ENCODE measurements around the gene GFOD2.

Gene GFOD2, protein sequence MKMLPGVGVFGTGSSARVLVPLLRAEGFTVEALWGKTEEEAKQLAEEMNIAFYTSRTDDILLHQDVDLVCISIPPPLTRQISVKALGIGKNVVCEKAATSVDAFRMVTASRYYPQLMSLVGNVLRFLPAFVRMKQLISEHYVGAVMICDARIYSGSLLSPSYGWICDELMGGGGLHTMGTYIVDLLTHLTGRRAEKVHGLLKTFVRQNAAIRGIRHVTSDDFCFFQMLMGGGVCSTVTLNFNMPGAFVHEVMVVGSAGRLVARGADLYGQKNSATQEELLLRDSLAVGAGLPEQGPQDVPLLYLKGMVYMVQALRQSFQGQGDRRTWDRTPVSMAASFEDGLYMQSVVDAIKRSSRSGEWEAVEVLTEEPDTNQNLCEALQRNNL

DNA sequence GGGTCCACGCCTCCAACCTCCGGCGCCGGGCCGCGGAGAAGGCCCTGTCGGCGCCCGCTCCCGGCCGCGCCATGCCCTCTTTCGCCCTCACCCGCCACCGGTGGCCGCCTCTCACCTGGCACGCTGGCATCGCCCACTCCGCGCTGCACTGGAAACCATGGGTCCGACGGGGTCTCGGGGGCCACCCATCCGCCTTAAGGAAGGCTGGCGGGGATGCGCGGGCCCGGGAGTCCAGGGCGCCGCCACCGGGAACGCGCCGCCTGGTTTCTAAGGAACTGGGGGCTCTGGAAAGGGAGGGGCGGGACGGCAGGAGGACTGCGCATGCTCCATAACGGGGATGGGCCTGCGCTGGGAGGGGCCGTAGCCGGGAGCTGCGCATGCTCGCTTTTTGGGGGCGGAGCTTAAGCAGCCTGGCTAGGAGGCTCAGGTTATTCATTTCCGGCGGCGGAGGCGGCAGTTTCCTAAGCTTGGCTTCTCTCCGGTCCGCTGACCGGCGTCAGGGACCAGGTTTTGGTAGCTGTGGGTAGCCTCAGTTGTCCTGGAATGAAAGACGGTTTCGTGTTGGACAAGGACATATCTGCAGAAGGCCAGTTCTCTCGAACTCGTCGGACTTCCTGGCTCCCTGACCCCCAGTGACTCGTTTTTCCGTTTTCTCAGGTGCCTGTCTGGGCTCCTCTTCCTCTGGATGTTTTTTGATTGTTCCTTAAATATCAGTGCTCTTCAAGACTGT, at the start of gene GFOD2:
Gene GFOD2 (minus strand): TSS at position 269 of the 730 bp plus-strand sequence. CDS start 33,601 bp downstream, outside the sequence.
- Histone ChIP-seq H4K20me1 (ENCODE audit: insufficient read depth) (no peaks in the 10 kb centered on the region), H3K79me2 (ENCODE audit: insufficient read depth, low read depth) (peaks cover 23% of the 10 kb centered on the region; the same call in 1 of the 2 replicates), H2AFZ (ENCODE audit: low read depth) (peak within 1 kb of the TSS; percentile 88), H3K4me3 (IDR thresholded peaks at IDR 0.05; ENCODE audit: insufficient read depth, low read depth, low read length) (no peak within 1 kb of the TSS), H3K27ac (peak within 1 kb of the TSS; percentile 42), H3K4me1 (ENCODE audit: low read depth, poor library complexity, severe bottlenecking) (peaks cover 15% of the 10 kb centered on the region), H3K9ac (peak within 1 kb of the TSS; percentile 69), H3K27me3 (ENCODE audit: insufficient read depth, low read depth) (no peaks in the 10 kb centered on the region), H3K36me3 (ENCODE audit: insufficient read depth) (no peaks in the 10 kb centered on the region), H3K4me2 (peak within 1 kb of the TSS; percentile 81)
- TF ChIP-seq, protein P1, sequence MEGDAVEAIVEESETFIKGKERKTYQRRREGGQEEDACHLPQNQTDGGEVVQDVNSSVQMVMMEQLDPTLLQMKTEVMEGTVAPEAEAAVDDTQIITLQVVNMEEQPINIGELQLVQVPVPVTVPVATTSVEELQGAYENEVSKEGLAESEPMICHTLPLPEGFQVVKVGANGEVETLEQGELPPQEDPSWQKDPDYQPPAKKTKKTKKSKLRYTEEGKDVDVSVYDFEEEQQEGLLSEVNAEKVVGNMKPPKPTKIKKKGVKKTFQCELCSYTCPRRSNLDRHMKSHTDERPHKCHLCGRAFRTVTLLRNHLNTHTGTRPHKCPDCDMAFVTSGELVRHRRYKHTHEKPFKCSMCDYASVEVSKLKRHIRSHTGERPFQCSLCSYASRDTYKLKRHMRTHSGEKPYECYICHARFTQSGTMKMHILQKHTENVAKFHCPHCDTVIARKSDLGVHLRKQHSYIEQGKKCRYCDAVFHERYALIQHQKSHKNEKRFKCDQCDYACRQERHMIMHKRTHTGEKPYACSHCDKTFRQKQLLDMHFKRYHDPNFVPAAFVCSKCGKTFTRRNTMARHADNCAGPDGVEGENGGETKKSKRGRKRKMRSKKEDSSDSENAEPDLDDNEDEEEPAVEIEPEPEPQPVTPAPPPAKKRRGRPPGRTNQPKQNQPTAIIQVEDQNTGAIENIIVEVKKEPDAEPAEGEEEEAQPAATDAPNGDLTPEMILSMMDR (conservative IDR thresholded peaks at IDR 0.05; ENCODE audit: low read depth, low read length): no peak

DNA sequence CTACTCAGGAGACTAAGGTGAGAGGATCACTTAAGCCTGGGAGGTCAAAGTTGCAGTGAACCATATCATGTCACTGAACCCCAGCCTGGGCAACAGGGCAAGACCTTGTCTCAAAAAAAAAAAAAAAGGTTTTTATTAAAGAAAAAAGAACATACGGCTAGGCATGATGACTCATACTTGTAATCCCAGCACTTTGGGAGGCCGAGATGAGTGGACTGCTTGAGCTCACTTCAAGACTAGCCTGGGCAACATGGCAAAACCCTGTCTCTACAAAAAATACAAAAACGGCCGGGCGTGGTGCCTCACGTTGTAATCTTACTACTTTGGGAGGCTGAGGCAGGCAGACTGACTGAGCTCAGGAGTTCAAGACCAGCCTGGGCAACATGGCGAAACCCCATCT, 48.8 kb upstream of the GFOD2 start:
- H3K36me3 ChIP-seq (ENCODE audit: insufficient read depth): no peaks in the 10 kb centered on the region
- TF ChIP-seq, protein P1 (conservative IDR thresholded peaks at IDR 0.05; ENCODE audit: low read depth, low read length): no peak
- H4K20me1 ChIP-seq (ENCODE audit: insufficient read depth): no peaks in the 10 kb centered on the region

DNA sequence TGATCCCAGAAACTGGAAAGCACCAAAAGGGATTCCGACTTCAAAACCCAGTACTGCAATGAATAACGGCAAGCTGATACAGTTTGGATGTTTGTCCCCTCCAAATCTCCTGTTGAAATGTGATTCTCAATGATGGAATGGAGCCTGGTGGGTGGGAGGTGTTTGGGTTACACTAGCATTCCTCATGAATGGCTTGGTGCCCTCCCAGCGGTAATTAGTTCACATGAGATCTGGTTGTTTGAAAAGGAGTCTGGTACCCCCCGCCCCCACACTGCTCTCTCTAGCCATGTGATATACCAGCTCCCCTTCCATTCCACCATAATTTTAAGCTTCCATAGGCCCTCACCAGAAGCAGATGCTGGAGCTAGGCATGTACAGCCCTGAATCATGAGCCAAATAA, 47.2 kb upstream of the GFOD2 start:
- TF ChIP-seq, protein P1 (conservative IDR thresholded peaks at IDR 0.05; ENCODE audit: low read depth, low read length): no peak
- Histone ChIP-seq H3K27ac (no peak overlapping the region), H3K4me2 (no peak overlapping the region), H3K36me3 (ENCODE audit: insufficient read depth) (no peaks in the 10 kb centered on the region), H3K4me3 (IDR thresholded peaks at IDR 0.05; ENCODE audit: insufficient read depth, low read depth, low read length) (no peak overlapping the region), H3K27me3 (ENCODE audit: insufficient read depth, low read depth) (no peaks in the 10 kb centered on the region), H2AFZ (ENCODE audit: low read depth) (no peak overlapping the region), H3K4me1 (ENCODE audit: low read depth, poor library complexity, severe bottlenecking) (no peaks in the 10 kb centered on the region), H3K79me2 (ENCODE audit: insufficient read depth, low read depth) (no peaks in the 10 kb centered on the region), H4K20me1 (ENCODE audit: insufficient read depth) (no peaks in the 10 kb centered on the region), H3K9ac (no peak overlapping the region)

More for the DNA sequence above, 48.8 kb upstream of the GFOD2 start:
- H3K27me3 ChIP-seq (ENCODE audit: insufficient read depth, low read depth): no peaks in the 10 kb centered on the region
- H3K79me2 ChIP-seq (ENCODE audit: insufficient read depth, low read depth): no peaks in the 10 kb centered on the region; the same call in 1 of the 2 replicates
- H2AFZ ChIP-seq (ENCODE audit: low read depth): no peak overlapping the region
- no peaks in the 10 kb centered on the region for H3K4me1 ChIP-seq (ENCODE audit: low read depth, poor library complexity, severe bottlenecking)
- H3K4me3 ChIP-seq (IDR thresholded peaks at IDR 0.05; ENCODE audit: insufficient read depth, low read depth, low read length): no peak overlapping the region
- no peak overlapping the region for H3K4me2 ChIP-seq
- no peak overlapping the region for H3K9ac ChIP-seq
- no peak overlapping the region for H3K27ac ChIP-seq

DNA sequence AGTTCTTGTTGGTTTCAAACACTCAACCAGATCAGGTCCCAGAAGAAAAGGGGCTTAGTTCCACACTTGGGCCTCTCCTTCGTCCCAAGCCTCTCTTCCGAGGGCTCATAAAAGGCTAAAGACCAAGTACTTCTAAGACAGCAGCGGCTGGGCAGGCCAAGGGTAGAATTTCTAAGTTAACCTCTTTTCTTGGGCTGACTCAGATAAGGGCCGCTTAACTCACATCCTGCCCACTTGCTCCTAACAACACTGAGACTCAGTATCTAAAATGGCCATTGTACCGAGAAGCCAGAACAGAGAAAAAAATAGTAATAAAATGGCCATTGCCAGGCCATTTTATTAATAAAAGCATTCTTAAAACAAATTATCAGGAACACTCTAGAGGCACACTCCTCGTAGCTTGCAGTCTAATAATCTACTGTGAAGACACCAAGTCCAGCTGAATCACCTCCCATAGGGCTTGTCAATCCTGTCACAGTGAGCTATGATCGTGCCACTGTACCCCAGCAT, 45.1 kb upstream of the GFOD2 start:
- Histone ChIP-seq H3K79me2 (ENCODE audit: insufficient read depth, low read depth) (no peaks in the 10 kb centered on the region), H2AFZ (ENCODE audit: low read depth) (no peak overlapping the region), H3K27me3 (ENCODE audit: insufficient read depth, low read depth) (no peaks in the 10 kb centered on the region), H3K4me1 (ENCODE audit: low read depth, poor library complexity, severe bottlenecking) (no peaks in the 10 kb centered on the region), H3K27ac (no peak overlapping the region), H3K4me2 (no peak overlapping the region), H3K4me3 (IDR thresholded peaks at IDR 0.05; ENCODE audit: insufficient read depth, low read depth, low read length) (no peak overlapping the region), H3K9ac (no peak overlapping the region), H3K36me3 (ENCODE audit: insufficient read depth) (no peaks in the 10 kb centered on the region), H4K20me1 (ENCODE audit: insufficient read depth) (no peaks in the 10 kb centered on the region)
- TF ChIP-seq, protein P1 (conservative IDR thresholded peaks at IDR 0.05; ENCODE audit: low read depth, low read length): no peak

All from KMS-11 (cell line).